ENCODE measurements around the gene PTGDR2. TPM values are rescaled to one million over a fixed set of nuclear protein-coding genes. Genes with fewer than 3 reads are reported as not detected.

The PTGDR2 gene
- total RNA-seq, 1 experiment from 2014 or later = 0.12 TPM

DNA sequence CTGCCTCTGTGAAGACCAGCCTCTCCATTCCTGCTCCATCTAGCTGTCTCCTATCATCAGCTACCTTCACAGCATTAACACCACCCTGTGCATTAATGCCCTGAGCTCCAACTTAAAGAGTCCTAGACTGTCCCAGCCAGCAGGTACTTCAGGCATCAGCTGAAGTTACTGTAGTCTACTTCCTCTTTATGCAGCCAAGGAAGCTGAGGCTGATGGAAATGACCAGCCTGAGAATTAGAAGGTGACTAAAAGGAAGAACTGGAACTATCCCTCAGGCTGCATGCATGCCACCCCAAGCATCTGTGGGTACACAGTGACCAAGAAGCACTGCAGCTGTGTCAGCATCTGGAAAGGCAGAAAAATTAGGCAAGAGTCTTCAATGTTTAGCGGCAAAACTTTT is 42.4 kb downstream of the PTGDR2 start:
- H3K79me2 ChIP-seq (ENCODE audit: insufficient read depth, low read length) = no peaks in the 10 kb centered on the region
- peaks cover 5 to 6% of the 10 kb centered on the region in 2 experiments; a peak in 2 of 4 replicates for H3K9me3 ChIP-seq (ENCODE audit: control insufficient read depth in 1 of 2, insufficient read depth in 1 of 2, low read depth in 1 of 2, low read length in 2 of 2)
- no peaks in the 10 kb centered on the region for H3K36me3 ChIP-seq (ENCODE audit: control insufficient read depth in 1 of 2, insufficient read depth in 2 of 2, low read length in 2 of 2)
- no peak overlapping the region for H3K27ac ChIP-seq (ENCODE audit: low read depth, low read length)
- no peaks in the 10 kb centered on the region for H3K27me3 ChIP-seq (ENCODE audit: insufficient read depth, low read length)
- no peak for DNase-seq (ENCODE audit: low read depth, low spot score)
- no peak for ATAC-seq
- no peak overlapping the region for H2AFZ ChIP-seq (ENCODE audit: low read depth, low read length, poor library complexity, severe bottlenecking)
- TF ChIP-seq CTCF (IDR thresholded peaks at IDR 0.05 in 2 of 3, conservative IDR thresholded peaks at IDR 0.05 in 1 of 3; ENCODE audit: borderline replicate concordance in 1 of 3, insufficient read depth in 1 of 3, low read depth in 2 of 3, low read length in 2 of 3) = no peak
- no peak for TF ChIP-seq EGR1 (IDR thresholded peaks at IDR 0.05; ENCODE audit: low read depth)
- TF ChIP-seq ZFX (IDR thresholded peaks at IDR 0.05) = no peak
- TF ChIP-seq SP1 (IDR thresholded peaks at IDR 0.05; ENCODE audit: low read depth) = no peak
- TF ChIP-seq SIN3A (IDR thresholded peaks at IDR 0.05; ENCODE audit: low read depth) = no peak
- no peak for TF ChIP-seq TCF7L2 (IDR thresholded peaks at IDR 0.05; ENCODE audit: borderline replicate concordance, extremely low read depth, insufficient read depth, insufficient read length)
- TF ChIP-seq EZH2 (IDR thresholded peaks at IDR 0.05) = no peak
- TF ChIP-seq POLR2A (IDR thresholded peaks at IDR 0.05; ENCODE audit: borderline replicate concordance, extremely low read depth, insufficient read depth, insufficient read length) = no peak
- TF ChIP-seq MAX (IDR thresholded peaks at IDR 0.05) = no peak
- H3K9me2 ChIP-seq (ENCODE audit: insufficient read depth) = no peaks in the 10 kb centered on the region
- POLR2A ChIA-PET = no interaction called here
- H3K9ac ChIP-seq (ENCODE audit: low read length) = no peak overlapping the region
- RAD21 ChIA-PET (ENCODE audit: low non-redundant PET in 1 of 2, low total read pairs in 2 of 2, uncharacterized antibody in 2 of 2, unreplicated experiment in 2 of 2) = no interaction called here
- CTCF ChIA-PET = interaction anchor here (0.8 kb wide), 1 partner anchor 17 kb away, joined by 3 read pairs; no protein-coding TSS in a partner anchor
- H4K20me1 ChIP-seq (ENCODE audit: insufficient read depth) = no peaks in the 10 kb centered on the region
- no peak overlapping the region for H3K4me2 ChIP-seq (ENCODE audit: low read length)
- no peak overlapping the region for H3K4me3 ChIP-seq (replicated peaks in 1 of 2; ENCODE audit: low read depth in 1 of 2, low read length in 2 of 2)
- intact Hi-C loops (cut with micrococcal nuclease) = no loop called here
- BruUV-seq (replicated peaks) = no TSS peak
- H3K4me1 ChIP-seq (ENCODE audit: control insufficient read depth in 1 of 2, insufficient read depth in 2 of 2, low read length in 2 of 2) = no peaks in the 10 kb centered on the region

GRCh38 chr11:60810569-60810968 is 45.2 kb downstream of the PTGDR2 start:
- CTCF ChIA-PET = no interaction called here
- TF ChIP-seq EZH2phosphoT487 (IDR thresholded peaks at IDR 0.05; ENCODE audit: borderline replicate concordance) (no peak), EZH2 (IDR thresholded peaks at IDR 0.05) (no peak), POLR2AphosphoS5 (IDR thresholded peaks at IDR 0.05; ENCODE audit: low read depth, low read length) (no peak), YY1 (IDR thresholded peaks at IDR 0.05; ENCODE audit: extremely low read depth, insufficient replicate concordance, low read depth, low read length) (no peak), EGR1 (IDR thresholded peaks at IDR 0.05; ENCODE audit: low read depth) (no peak), ZBTB33 (IDR thresholded peaks at IDR 0.05; ENCODE audit: extremely low read depth, insufficient replicate concordance, low read length) (no peak), SRF (IDR thresholded peaks at IDR 0.05; ENCODE audit: low read depth) (no peak), CBX3 (IDR thresholded peaks at IDR 0.05; ENCODE audit: low read depth) (no peak), ELF1 (IDR thresholded peaks at IDR 0.05; ENCODE audit: borderline replicate concordance, low read depth) (no peak)

More at GRCh38 chr11:60810569-60810968, 45.2 kb downstream of the PTGDR2 start:
- Histone ChIP-seq H3K9me2 (ENCODE audit: insufficient read depth) (no peaks in the 10 kb centered on the region), H3K4me1 (ENCODE audit: control insufficient read depth in 1 of 2, insufficient read depth in 2 of 2, low read length in 2 of 2) (no peaks in the 10 kb centered on the region), H3K36me3 (ENCODE audit: control insufficient read depth in 1 of 2, insufficient read depth in 2 of 2, low read length in 2 of 2) (no peaks in the 10 kb centered on the region), H3K27me3 (ENCODE audit: insufficient read depth, low read length) (no peaks in the 10 kb centered on the region), H3K9ac (ENCODE audit: low read length) (no peak overlapping the region), H3K4me2 (ENCODE audit: low read length) (no peak overlapping the region), H3K4me3 (replicated peaks in 1 of 2; ENCODE audit: low read depth in 1 of 2, low read length in 2 of 2) (no peak overlapping the region), H3K27ac (ENCODE audit: low read depth, low read length) (no peak overlapping the region), H3K79me2 (ENCODE audit: insufficient read depth, low read length) (no peaks in the 10 kb centered on the region), H4K20me1 (ENCODE audit: insufficient read depth) (no peaks in the 10 kb centered on the region), H2AFZ (ENCODE audit: low read depth, low read length, poor library complexity, severe bottlenecking) (no peak overlapping the region), H3K9me3 (ENCODE audit: control insufficient read depth in 1 of 2, insufficient read depth in 1 of 2, low read depth in 1 of 2, low read length in 2 of 2) (no peaks in the 10 kb centered on the region)
- DNase-seq (ENCODE audit: low read depth, low spot score) (no peak), ATAC-seq (no peak)
- ChIA-PET RAD21 (ENCODE audit: low non-redundant PET in 1 of 2, low total read pairs in 2 of 2, uncharacterized antibody in 2 of 2, unreplicated experiment in 2 of 2) (no interaction called here), POLR2A (no interaction called here)
- intact Hi-C loops (cut with micrococcal nuclease) = no loop called here
- no TSS peak for BruUV-seq (replicated peaks)

Measured in HCT116 (cell line).